Activated CD8-positive, alpha-beta memory T cell treated with anti-CD3 and anti-CD28 coated beads for 36 hours (primary cell): ENCODE measurements around the gene RBMS3. TPM values are rescaled to one million over a fixed set of nuclear protein-coding genes. Genes with fewer than 3 reads are reported as not detected.
"Not testable (repeated sequence)": the region's sequence is repeated elsewhere in the genome, so short reads cannot be mapped to it uniquely, and the experiment has no call there.

Experiments
- CTCF ChIA-PET: fragments of 350-600 bp; sonication (Branson Sonifier 250); formaldehyde crosslinking; loops from one replicate; lab custom pipeline; 2021; ENCODE audit warnings: antibody characterized with exemption; lab: Charles Lee
- POLR2A ChIA-PET: fragments of 350-600 bp; sonication (Branson Sonifier 250); formaldehyde crosslinking; loops from one replicate; lab custom pipeline; 2021; ENCODE audit warnings: antibody characterized with exemption; lab: Charles Lee
- total RNA-seq, 2 experiments: library from RNA; stranded (reverse); gene quantifications; one replicate each; pipeline ENCODE4 v1.2.3, GENCODE V29; 2021

The RBMS3 gene
- total RNA-seq, 2 experiments from 2014 or later, result 0.48 to 0.86 TPM

DNA sequence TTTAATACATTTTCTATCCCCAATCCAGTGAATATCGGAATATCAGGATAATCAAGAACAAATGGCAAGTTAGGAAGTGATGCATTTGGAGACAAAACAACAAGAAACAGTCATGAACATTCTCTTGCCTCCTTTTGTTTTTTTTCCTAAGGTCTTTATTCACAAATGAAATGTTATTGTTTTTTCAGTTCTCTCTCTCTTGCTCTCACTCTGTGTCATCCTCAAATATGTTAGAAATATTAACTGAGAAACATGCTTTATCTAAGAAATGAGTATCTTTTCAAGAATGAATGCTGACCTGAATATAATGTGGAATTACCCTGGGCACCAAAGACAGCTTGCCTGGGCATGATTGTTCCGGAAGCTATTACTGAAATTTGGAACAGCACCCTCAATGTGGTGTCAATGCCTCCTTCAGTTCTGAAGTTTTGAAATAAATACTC, 51.3 kb downstream of the RBMS3 start:
- CTCF ChIA-PET, result no interaction called here
- POLR2A ChIA-PET, result no interaction called here

DNA sequence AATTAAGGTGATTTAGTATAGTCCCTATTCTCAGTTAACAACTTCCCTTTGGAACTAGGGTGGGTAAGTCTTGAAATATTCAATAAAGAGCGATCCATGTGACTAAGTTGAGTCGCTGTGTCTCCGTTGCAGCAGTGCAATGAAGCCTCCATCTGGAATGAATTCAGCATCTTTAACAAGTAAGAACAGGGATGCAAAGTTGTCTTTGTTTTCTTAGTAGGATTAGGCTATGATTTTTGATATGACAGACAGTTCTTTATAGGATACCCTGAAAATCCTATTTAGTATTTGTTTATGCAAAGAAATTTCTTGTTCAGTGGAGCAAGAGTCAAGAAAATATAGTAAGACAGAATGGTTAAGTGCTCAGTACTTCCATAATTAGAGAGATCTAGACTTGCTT, 52.7 kb downstream of the RBMS3 start:
- POLR2A ChIA-PET, result no interaction called here
- CTCF ChIA-PET, result no interaction called here

DNA sequence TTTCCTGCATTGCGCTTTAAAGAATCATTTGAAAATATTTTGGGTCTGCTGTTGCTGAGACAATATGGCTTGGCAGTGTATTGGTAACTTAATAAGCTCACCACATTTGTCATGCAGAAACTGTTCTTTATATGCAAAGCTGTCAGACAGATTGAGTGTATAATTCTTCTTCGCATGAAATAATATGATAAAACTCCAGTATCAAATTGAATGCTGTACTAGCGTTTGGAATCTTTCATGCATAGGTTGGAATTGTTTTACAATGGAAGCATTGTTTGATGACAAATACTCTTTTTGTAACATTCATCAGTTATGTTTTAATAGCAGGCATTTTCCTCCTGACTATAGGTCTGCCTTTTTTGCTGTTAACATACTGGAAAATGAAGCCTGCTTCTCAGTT, 53.8 kb downstream of the RBMS3 start:
- ChIA-PET CTCF (no interaction called here), POLR2A (no interaction called here)

DNA sequence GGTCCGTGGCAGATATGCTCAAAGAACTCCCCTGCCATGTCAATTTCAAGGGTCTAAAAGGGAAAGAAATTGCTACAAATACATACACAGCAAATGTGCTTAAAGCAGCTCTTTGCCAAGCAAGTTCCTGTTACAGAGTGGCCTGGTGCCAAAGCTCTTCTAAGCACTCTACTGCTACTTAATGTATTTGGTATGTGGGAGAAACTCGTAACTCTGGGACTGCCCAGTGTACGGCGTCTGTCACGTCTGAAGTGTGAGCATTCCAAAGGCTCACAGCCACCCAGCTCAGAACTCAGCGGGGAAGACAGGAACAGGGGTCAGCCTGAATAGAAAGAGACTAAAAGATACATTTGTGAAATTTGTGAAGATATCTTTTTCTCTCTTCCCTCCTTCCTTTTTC, 54.6 kb downstream of the RBMS3 start:
- CTCF ChIA-PET, result no interaction called here
- POLR2A ChIA-PET, result no interaction called here

DNA sequence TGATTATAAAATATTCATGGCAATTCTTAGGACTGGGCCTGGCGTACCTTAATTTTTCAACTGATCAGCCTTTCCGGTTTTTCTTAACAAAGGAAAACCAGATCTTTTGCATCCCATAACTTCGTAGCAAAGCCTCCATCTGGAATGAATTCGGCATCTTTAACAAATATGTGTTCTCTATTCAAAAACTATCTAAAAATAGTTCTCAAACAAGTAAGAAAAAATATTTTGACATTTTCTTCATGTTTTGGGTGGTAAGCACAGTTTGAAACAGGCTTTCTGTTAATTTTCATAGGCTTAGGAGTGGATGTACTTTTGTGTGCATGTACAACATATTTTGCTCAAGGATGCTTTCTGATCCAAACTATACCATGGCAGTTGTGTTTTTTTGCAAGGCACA, 55.1 kb downstream of the RBMS3 start:
- POLR2A ChIA-PET, result no interaction called here
- CTCF ChIA-PET, result no interaction called here

DNA sequence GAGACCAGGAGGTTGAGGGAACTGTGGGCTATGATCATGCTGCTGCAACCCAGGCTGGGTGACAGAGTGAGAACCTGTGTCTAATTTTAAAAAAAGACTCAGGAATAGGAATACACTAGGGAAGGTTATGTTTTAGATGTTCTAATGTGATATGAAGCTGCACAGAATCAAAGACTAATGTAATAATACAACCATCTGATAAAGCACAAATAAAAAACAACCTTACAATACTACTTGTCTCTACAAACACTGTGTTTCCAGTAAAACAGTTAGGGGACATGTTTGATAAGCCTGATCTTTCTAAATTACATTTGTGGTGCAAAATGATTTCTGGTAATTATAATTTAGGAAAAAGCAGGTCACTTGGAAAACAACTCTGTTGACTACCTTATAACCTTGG, 56.7 kb downstream of the RBMS3 start:
- ChIA-PET POLR2A (no interaction called here), CTCF (no interaction called here)

DNA sequence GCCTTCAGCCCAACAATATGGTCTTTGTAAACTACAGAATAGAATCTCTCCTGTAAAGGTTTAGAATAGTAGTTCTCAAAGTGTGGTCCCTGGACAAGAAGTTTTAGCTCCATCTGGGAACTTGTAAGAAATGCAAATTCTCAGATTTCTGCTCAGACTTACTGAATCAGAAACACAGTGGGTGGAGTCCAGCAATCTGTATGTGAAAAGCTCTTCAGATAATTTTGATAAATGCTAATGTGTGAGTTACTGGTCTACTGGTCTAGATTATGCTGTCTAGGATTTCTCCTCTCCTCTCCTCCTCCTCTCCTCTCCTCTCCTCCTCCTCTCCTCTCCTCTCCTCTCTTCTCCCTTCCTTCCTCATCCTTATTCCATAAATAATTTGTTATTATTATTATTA, 57.5 kb downstream of the RBMS3 start:
- CTCF ChIA-PET, result no interaction called here

DNA sequence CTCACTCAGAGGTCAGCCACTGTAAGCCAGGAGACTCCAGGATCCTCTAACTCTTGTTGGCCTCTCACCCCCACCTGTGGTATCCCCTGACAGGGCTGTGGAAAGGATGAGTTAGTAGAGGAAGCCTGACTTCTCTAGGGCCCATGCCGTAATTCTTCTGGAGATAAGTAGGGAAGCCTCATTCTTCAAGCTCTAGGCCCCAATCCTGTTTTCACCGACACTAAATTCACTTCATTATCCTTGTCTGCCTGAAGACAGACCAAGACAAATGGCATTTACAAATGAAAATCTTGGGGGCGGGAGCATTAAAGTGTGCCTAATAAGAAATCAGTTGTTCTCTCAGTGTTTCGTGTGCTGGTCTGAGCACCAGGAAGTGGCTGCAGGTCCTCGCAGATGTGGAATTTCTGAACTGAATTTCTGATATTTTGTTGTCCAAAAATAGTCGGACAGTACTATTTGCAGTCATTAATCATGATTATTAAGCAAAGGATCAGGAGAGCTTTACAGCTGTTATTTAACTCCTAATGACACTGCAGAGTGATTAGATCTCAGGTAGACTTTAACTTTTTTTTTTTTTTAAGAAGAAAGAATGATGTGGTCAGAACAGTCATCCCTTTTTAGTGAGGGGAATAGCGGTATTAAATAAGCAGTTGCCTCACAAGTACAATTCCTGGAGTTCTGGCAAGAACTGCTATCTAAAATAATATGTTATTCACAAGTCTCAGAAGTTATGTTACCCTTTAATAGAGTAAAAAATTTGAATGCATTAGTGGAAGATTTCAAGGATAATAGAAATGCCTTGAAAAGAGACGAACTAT, 58.4 kb downstream of the RBMS3 start:
- CTCF ChIA-PET, result no interaction called here
- POLR2A ChIA-PET, result no interaction called here

More for the DNA sequence above, 57.5 kb downstream of the RBMS3 start:
- POLR2A ChIA-PET, result no interaction called here

DNA sequence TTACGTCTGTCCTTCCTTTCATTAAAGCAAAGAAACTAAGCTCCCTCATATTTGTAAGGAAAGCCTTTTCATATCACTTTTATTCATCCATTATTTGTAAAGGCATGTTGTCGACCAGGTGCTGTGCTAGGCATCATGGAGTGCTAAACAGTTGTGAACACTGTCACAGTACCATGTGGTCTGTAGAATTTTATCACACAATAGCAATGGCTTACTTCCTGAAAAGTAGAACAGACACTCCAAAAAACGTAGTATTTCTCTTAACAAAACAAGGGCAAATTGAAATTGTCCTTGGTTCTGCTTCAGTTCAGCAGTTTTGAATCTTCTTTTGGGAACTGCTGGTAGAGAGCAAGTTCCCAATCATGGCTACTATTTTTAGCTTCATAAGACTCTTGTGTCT, 63.3 kb downstream of the RBMS3 start:
- ChIA-PET POLR2A (no interaction called here), CTCF (no interaction called here)

DNA sequence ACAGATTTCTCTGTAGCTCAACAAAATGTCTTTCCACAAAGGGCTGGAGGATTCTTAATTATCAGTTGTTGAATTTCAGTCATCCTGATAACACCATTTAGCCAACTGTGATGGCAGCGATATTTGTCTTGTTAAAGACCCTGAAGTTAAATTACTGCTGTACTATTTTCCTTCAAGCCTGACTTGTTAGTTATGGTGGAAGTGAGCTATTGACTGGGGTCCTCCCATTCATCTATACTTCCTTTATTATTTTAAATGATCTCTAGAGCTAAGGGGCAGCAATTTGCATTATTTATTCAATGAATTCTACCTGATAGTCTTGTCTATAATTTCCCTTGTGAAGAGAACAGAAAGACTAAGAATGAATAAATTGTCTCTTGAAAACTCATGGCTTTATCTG, 64.1 kb downstream of the RBMS3 start:
- ChIA-PET POLR2A (no interaction called here), CTCF (no interaction called here)

DNA sequence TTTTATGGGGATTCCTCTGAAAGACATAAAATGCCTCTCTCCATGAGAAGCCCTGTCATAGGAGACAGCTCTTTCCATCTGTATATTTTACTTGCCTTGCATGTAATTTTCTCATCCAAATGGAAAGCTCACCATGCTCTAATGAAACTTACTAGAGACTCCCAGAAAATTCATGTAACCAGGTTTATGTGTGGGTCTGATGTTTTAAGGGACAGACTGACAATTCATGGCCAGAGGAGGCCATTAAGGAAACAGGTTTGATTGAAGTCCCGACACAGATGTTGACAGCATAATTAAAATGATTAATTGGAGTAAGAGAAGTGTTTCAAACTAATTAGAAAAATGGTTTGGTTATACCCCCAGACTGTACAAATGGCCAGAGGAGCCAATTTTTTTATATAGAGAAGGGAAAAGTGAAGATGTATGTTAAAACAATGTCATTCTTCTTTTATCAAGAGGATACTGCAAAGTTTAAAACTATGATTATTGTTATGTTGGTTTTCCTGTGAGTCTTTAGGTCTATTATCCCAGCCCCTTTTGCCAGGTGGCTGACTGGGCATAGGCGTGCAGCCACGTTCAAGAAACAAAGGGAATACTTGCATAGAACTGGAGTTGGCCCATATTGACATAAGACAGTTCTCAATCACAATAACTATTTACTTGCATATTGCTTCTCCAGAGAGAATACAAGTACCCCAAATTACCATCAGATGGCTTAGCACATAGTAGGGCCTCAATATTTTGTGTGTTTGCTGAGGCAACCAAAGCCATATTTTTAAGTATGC, 64.8 kb downstream of the RBMS3 start:
- ChIA-PET CTCF (no interaction called here), POLR2A (no interaction called here)

DNA sequence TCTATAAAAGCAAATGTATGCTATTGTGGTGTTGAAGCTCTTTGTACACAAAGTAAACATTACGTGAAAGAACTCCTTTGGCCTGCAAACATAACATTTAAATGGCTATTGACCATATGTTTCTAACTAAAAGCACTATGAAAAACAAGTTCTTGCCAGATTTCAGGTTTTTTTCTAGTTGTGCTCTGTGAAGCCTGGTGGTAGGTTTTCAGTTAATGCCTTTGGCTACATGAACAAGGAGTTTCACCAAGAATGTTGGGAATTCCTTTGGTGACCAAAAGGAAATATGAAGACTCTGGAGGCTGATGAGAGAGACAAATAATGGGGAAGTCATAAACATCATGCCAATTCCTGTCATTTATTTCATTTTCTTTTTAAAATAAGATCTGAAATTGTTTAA, 66.0 kb downstream of the RBMS3 start:
- ChIA-PET POLR2A (interaction anchor here (0.6 kb wide), 1 partner anchor 207 kb away, joined by 4 read pairs; no protein-coding TSS in a partner anchor), CTCF (no interaction called here)

DNA sequence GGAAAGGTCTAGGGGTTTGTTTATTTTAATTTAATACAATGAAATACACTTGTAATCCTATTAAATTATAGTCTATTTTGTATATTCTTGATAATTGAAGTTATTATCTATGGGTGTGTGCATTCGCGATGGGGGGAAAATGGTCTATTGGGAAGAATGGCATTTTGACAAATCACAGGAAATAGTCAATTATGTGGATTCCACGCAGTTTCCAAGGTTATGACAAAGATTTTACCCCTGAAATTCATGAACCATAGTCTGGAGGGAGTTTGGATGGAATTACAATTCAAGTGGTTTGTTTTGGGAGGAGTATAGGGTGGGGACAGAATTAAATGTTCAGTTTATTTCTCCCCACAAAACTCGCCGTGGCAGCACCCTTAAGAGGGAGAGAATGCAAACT, 66.5 kb downstream of the RBMS3 start:
- ChIA-PET CTCF (no interaction called here), POLR2A (no interaction called here)

DNA sequence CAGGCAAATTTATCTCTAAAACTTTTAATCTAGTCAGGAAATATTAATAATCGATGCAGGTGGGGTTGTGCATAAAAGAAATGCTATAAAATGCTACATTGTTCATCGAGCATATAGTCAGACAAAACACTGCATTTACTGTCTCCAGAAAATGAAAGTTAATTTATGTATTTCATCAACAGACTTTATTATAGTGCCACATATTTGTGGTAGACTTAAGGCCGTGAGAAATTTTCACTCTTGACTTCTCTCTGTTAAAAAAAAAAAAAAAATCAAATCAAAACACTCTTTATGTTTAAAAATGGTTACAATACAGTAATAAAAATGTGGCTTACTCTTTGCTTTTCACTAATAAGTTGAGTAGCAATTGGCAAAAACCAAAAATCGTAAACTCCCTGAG, 67.4 kb downstream of the RBMS3 start:
- POLR2A ChIA-PET, result no interaction called here

DNA sequence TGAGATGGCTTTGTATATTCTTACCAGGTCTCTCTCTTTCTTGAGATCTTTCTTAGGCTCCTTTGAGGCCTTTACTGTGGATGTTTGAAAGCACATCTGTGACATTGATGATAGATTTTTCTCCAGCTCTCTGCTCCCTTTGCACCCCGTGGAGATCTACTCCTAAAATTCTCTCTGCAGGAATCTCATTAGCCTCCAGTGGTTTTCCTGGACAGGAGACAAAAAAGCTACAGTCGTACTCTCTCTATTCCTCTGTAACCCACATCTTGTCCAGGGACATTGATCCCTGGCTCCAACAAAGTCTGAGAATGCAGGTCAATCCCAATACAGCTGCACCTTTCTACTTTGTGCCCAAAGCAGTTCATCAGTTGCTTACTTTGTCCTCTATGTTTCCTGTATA, 68.2 kb downstream of the RBMS3 start:
- POLR2A ChIA-PET, result no interaction called here
- CTCF ChIA-PET, result no interaction called here

More for the DNA sequence above, 67.4 kb downstream of the RBMS3 start:
- CTCF ChIA-PET, result no interaction called here

DNA sequence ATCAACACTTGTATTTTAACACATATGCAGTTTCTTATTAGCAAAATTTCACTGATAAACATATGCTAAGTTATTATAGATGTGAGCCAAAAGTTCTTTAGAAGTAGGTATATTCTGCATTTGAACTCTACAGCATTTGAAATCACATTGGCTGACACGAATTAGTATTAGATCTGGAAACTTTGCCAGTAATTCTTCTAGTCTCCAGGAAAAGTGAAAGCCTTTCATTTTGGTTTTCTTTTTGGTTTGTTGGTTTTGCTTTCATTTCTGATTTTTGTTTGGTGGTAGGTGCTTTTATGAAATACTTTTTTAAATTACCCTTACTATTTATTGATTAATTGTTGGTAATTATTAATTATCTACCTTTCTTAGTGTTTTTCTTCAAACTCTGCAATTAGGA, 72.9 kb downstream of the RBMS3 start:
- CTCF ChIA-PET, result no interaction called here

DNA sequence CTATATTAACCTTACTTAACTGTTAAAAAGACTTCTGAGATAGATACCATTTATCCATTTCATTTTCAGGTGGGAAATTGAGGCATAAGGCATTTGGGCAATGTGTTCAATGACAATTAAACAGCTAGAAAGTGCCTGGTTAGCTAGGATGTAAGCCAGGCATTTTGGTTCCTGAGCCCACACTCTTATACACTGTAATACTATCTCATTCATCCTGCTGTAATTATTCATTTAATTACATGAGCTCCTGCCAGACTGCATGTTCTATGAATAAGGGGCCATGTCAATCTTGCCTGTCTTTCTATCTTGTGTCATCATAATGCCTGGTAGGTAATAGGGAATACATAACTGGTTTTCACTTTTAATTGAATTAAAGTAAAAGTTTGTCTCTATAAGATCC, 74.0 kb downstream of the RBMS3 start:
- POLR2A ChIA-PET, result no interaction called here
- CTCF ChIA-PET, result no interaction called here

More for the DNA sequence above, 72.9 kb downstream of the RBMS3 start:
- POLR2A ChIA-PET, result no interaction called here

DNA sequence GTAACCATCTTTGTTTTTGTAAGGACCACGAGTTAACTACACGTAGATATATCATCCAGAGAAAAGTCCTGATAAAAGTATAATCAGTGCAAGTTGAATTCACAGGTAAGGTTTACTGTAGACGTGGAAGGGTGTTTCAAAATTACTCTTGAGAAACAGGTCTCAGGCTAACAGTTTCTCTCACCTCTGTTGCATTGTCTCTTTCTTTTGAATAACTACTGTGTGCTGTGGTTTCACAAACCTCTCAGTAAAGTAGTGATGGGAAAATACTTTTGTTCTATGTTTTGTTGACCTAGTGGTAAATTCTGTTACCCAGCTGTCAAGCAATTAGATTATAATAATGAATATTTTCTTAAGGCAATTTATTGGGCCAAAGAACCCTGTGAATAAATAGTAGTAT, 75.2 kb downstream of the RBMS3 start:
- ChIA-PET POLR2A (no interaction called here), CTCF (no interaction called here)

DNA sequence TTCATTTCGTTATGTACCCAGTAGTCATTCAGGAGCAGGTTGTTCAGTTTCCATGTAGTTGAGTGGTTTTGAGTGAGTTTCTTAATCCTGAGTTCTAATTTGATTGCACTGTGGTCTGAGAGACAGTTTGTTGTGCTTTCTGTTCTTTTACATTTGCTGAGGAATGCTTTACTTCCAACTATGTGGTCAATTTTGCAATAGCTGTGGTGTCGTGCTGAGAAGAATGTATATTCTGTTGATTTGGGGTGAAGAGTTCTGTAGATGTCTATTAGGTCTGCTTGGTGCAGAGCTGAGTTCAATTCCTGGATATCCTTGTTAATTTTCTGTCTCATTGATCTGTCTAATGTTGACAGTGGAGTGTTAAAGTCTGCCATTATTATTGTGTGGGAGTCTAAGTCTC, 79.4 kb downstream of the RBMS3 start:
- CTCF ChIA-PET, POLR2A ChIA-PET: not testable (repeated sequence)

DNA sequence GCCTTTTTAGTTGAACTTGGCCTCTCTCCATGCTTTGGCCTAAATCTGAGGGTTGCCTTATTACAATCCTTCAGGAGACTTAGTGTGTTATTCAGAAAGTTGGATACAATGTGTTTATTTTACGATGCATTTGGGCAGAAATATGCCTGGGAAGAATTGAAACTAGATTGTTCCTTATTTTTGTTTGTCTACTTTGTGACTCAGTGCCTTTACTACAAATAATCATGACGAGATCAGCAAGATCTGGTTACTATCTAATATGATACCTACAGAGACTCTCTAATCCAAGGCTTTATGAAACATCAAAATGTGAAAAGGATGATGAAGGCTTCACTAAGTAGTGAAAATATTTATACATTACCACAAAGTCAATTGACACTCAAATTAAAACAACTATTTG, 82.2 kb downstream of the RBMS3 start:
- CTCF ChIA-PET, result no interaction called here
- POLR2A ChIA-PET, result no interaction called here

DNA sequence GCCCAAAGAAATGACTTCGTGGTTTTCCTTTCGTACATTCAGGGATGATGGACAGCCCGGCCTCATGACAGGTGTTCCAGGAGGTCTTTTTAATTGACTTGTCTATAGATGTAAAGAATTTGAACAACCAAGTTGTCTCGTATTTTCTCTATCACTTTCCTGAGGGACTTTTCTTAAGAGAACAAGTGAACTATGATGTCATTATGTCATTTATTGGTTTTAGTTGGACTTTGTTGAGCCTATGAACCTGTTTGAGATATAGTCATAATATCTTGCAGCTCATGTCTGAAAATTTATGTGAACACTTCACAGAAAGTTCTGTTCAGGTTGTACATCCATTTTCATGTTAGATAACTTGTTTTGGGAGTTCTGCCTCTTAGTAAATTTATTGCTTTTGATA, 89.2 kb downstream of the RBMS3 start:
- ChIA-PET POLR2A (no interaction called here), CTCF (no interaction called here)
